ENCODE data around the gene RAB11FIP5. TPM values are rescaled to one million over a fixed set of nuclear protein-coding genes. Genes with fewer than 3 reads are reported as not detected.
A peak's percentile ranks its signal among the peaks of the same experiment; 100 is the strongest.

The RAB11FIP5 gene
- total and polyA plus RNA-seq, 2 of the 4 experiments (the other 2 are of a cell fraction): 21.5 to 34.5 TPM

DNA sequence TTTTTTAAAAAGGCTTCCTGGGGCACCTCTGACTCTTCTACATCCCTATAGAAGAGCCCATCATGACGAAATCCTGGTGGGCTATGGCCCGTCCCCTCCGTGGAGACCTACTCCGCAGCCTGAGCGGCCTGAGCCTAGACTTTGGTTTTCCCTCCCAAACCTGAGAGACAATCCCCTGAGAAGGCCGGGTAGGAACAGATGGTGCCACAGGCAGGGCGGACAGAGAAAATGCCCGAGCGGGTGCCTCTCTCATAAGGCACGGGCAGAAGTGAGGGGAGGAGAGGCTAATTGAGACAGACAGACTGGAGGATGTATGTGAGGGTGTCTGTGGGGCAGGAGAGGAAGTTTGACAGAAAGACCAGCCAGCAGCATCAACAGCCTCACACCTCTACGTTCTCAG lies 21.1 kb downstream of the RAB11FIP5 start:
- H4K8ac ChIP-seq (ENCODE audit: low read depth in 2 of 2, low read length in 2 of 2): no peak overlapping the region
- intact Hi-C loops (cut with micrococcal nuclease): no loop called here
- H3K4me3 ChIP-seq (ENCODE audit: insufficient read depth, low read depth, low read length): no peak overlapping the region
- H3K4me2 ChIP-seq (ENCODE audit: low read depth, low read length): no peak overlapping the region
- peaks cover 38% of the 10 kb centered on the region for H3K4me1 ChIP-seq (ENCODE audit: control insufficient read depth, insufficient read depth, low read length)
- TF ChIP-seq RAD21 (IDR thresholded peaks at IDR 0.05; ENCODE audit: low read length): no peak
- no peak for TF ChIP-seq BHLHE40 (IDR thresholded peaks at IDR 0.05; ENCODE audit: low read depth, low read length)
- TF ChIP-seq MXI1 (IDR thresholded peaks at IDR 0.05; ENCODE audit: borderline replicate concordance, low read depth, low read length): no peak
- no peak for TF ChIP-seq RFX5 (IDR thresholded peaks at IDR 0.05; ENCODE audit: low read depth, low read length)
- no peak for TF ChIP-seq RCOR1 (IDR thresholded peaks at IDR 0.05; ENCODE audit: insufficient replicate concordance, low read length)
- no peak for TF ChIP-seq POLR2A (IDR thresholded peaks at IDR 0.05; ENCODE audit: low read depth, low read length)
- TF ChIP-seq SMC3 (IDR thresholded peaks at IDR 0.05; ENCODE audit: low read depth, low read length): no peak
- TF ChIP-seq CEBPB (IDR thresholded peaks at IDR 0.05; ENCODE audit: low read depth, low read length): no peak
- TF ChIP-seq, protein P1, sequence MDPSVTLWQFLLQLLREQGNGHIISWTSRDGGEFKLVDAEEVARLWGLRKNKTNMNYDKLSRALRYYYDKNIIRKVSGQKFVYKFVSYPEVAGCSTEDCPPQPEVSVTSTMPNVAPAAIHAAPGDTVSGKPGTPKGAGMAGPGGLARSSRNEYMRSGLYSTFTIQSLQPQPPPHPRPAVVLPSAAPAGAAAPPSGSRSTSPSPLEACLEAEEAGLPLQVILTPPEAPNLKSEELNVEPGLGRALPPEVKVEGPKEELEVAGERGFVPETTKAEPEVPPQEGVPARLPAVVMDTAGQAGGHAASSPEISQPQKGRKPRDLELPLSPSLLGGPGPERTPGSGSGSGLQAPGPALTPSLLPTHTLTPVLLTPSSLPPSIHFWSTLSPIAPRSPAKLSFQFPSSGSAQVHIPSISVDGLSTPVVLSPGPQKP (IDR thresholded peaks at IDR 0.05; ENCODE audit: borderline replicate concordance, low read depth, low read length): no peak
- TF ChIP-seq NFE2L2 (IDR thresholded peaks at IDR 0.05; ENCODE audit: low read depth, low read length): no peak
- TF ChIP-seq CHD1 (IDR thresholded peaks at IDR 0.05; ENCODE audit: low read depth, low read length): no peak
- no peak for TF ChIP-seq MAFK (IDR thresholded peaks at IDR 0.05; ENCODE audit: low read depth, low read length)
- TF ChIP-seq, protein P2, sequence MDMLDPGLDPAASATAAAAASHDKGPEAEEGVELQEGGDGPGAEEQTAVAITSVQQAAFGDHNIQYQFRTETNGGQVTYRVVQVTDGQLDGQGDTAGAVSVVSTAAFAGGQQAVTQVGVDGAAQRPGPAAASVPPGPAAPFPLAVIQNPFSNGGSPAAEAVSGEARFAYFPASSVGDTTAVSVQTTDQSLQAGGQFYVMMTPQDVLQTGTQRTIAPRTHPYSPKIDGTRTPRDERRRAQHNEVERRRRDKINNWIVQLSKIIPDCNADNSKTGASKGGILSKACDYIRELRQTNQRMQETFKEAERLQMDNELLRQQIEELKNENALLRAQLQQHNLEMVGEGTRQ (IDR thresholded peaks at IDR 0.05; ENCODE audit: low read depth, low read length): no peak
- TF ChIP-seq FOS (IDR thresholded peaks at IDR 0.05; ENCODE audit: low read depth, low read length): no peak
- TF ChIP-seq MAZ (IDR thresholded peaks at IDR 0.05; ENCODE audit: borderline replicate concordance, low read depth, low read length): no peak
- TF ChIP-seq, protein P3, sequence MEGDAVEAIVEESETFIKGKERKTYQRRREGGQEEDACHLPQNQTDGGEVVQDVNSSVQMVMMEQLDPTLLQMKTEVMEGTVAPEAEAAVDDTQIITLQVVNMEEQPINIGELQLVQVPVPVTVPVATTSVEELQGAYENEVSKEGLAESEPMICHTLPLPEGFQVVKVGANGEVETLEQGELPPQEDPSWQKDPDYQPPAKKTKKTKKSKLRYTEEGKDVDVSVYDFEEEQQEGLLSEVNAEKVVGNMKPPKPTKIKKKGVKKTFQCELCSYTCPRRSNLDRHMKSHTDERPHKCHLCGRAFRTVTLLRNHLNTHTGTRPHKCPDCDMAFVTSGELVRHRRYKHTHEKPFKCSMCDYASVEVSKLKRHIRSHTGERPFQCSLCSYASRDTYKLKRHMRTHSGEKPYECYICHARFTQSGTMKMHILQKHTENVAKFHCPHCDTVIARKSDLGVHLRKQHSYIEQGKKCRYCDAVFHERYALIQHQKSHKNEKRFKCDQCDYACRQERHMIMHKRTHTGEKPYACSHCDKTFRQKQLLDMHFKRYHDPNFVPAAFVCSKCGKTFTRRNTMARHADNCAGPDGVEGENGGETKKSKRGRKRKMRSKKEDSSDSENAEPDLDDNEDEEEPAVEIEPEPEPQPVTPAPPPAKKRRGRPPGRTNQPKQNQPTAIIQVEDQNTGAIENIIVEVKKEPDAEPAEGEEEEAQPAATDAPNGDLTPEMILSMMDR (conservative IDR thresholded peaks at IDR 0.05; ENCODE audit: low read depth, low read length): no peak
- H2AK9ac ChIP-seq (replicated peaks; ENCODE audit: low read depth, low read length, poor library complexity): no peak overlapping the region
- peaks cover 70% of the 10 kb centered on the region for H4K20me1 ChIP-seq (ENCODE audit: insufficient read depth, low read length)
- H3K9ac ChIP-seq (ENCODE audit: low read depth, low read length): no peak overlapping the region
- H3K23ac ChIP-seq (ENCODE audit: low read depth, low read length): peak overlapping the region; percentile 9; the same call in 1 of the 2 replicates
- in situ Hi-C loops (cut with MboI; ENCODE audit: low sequenced_read_pairs): no loop called here
- H2BK15ac ChIP-seq (ENCODE audit: low read depth, low read length): no peak overlapping the region
- H3K36me3 ChIP-seq (ENCODE audit: control insufficient read depth, insufficient read depth, low read length): peaks cover 22% of the 10 kb centered on the region; the same call in 1 of the 2 replicates
- no peaks in the 10 kb centered on the region for H3K9me3 ChIP-seq (ENCODE audit: control insufficient read depth, insufficient read depth, low read length)
- no TSS peak for BruUV-seq (replicated peaks)
- no peak overlapping the region for H2AFZ ChIP-seq (replicated peaks; ENCODE audit: low read length, poor library complexity)
- H2BK5ac ChIP-seq (ENCODE audit: low read depth, low read length, poor library complexity, severe bottlenecking): no peak overlapping the region
- H3K27ac ChIP-seq (ENCODE audit: insufficient read depth, low read length): no peak overlapping the region
- dilution Hi-C loops (cut with HindIII; ENCODE audit: low sequenced_read_pairs, unreplicated experiment): no loop called here
- no peak overlapping the region for H2BK120ac ChIP-seq (ENCODE audit: low read depth, low read length)
- H2BK20ac ChIP-seq (ENCODE audit: low read depth, low read length): no peak overlapping the region
- H2AK5ac ChIP-seq (ENCODE audit: low read depth, low read length): no peak overlapping the region; the same call in 1 of the 2 replicates
- H3K18ac ChIP-seq (ENCODE audit: low read depth, low read length): no peak overlapping the region
- ATAC-seq (ENCODE audit: low read depth): no peak
- H4K5ac ChIP-seq (ENCODE audit: low read depth, low read length): no peak overlapping the region
- no CpG with 5 or more reads among the region's 11 CpGs for WGBS, 2 experiments (ENCODE audit: extremely low coverage in 2 of 2, insufficient read length in 1 of 2)
- no peaks in the 10 kb centered on the region for H3K27me3 ChIP-seq (ENCODE audit: control insufficient read depth, insufficient read depth, low read length)
- ChIA-PET CTCF (interaction anchor here (1.5 kb wide), 1 partner anchor 72 kb away, joined by 3 read pairs; no protein-coding TSS in a partner anchor), POLR2A (ENCODE audit: unreplicated experiment) (no interaction called here)
- H4K91ac ChIP-seq (ENCODE audit: insufficient read depth, low read depth, low read length): no peak overlapping the region
- H3K4ac ChIP-seq (ENCODE audit: low read depth, low read length): no peak overlapping the region
- no peak overlapping the region for H3K14ac ChIP-seq (replicated peaks; ENCODE audit: low read depth, low read length)
- H3K9me1 ChIP-seq (ENCODE audit: insufficient read depth, low read length): peaks cover 56% of the 10 kb centered on the region
- no peak overlapping the region for H3K56ac ChIP-seq (ENCODE audit: extremely low read depth, insufficient read depth, low read length)
- peaks cover 38 to 97% of the 10 kb centered on the region in 2 experiments for H3K79me1 ChIP-seq (ENCODE audit: low read depth in 1 of 2, low read length in 2 of 2)
- DNase-seq: no peak
